ENCODE data around the gene CCL20. TPM values are rescaled to one million over a fixed set of nuclear protein-coding genes. Genes with fewer than 3 reads are reported as not detected.

CCL20 gene
- not detected for total RNA-seq

GRCh38 chr2:227813562-227814353, at the start of gene CCL20:
TSS of gene CCL20 (plus strand) at chr2:227813842. CDS start at chr2:227813912, 70 bp downstream.

Other genes with a start within 250 kb of the CCL20 start
- gene SCYGR2, start 214.9 kb upstream of the CCL20 start, total RNA-seq: not detected
- not detected for gene SCYGR3, start 199.0 kb upstream of the CCL20 start, total RNA-seq
- not detected for gene SCYGR4, start 196.3 kb upstream of the CCL20 start, total RNA-seq
- gene SCYGR5, start 147.0 kb upstream of the CCL20 start, total RNA-seq: not detected
- gene SLC19A3, start 95.8 kb upstream of the CCL20 start, total RNA-seq: not detected
- gene SCYGR6, start 89.1 kb upstream of the CCL20 start, total RNA-seq: not detected
- gene SCYGR7, start 85.5 kb upstream of the CCL20 start, total RNA-seq: not detected
- gene SCYGR8, start 67.9 kb upstream of the CCL20 start, total RNA-seq: not detected
- not detected for gene DAW1, start 57.8 kb downstream of the CCL20 start, total RNA-seq